ENCODE results near the gene SMO.

DNA sequence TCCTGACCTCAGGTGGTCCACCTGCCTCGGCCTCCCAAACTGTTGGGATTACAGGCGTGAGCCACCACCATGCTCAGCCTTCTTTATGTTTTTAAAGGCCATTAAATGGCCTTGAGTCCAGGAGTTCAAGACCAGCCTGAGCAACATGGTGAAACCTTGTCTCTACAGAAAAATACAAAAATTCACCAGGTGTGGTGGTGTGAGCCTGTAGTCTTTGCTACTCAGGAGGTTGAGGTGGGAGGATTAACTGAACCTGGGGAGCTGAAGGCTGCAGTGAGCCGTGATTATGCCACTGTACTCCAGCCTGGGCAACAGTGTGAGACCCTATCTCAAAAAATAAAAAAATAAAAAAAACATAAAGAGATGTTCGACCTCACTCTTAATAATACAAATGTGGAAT lies 11.0 kb downstream of the SMO start:
- TF ChIP-seq, protein P1, sequence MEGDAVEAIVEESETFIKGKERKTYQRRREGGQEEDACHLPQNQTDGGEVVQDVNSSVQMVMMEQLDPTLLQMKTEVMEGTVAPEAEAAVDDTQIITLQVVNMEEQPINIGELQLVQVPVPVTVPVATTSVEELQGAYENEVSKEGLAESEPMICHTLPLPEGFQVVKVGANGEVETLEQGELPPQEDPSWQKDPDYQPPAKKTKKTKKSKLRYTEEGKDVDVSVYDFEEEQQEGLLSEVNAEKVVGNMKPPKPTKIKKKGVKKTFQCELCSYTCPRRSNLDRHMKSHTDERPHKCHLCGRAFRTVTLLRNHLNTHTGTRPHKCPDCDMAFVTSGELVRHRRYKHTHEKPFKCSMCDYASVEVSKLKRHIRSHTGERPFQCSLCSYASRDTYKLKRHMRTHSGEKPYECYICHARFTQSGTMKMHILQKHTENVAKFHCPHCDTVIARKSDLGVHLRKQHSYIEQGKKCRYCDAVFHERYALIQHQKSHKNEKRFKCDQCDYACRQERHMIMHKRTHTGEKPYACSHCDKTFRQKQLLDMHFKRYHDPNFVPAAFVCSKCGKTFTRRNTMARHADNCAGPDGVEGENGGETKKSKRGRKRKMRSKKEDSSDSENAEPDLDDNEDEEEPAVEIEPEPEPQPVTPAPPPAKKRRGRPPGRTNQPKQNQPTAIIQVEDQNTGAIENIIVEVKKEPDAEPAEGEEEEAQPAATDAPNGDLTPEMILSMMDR (IDR thresholded peaks at IDR 0.05), result no peak
- TF ChIP-seq POLR2AphosphoS5 (IDR thresholded peaks at IDR 0.05; ENCODE audit: insufficient read depth in 1 of 2, low read depth in 1 of 2), result no peak

All from vagina (tissue), 2 donors.